ENCODE data around the gene TGFBR2.

DNA sequence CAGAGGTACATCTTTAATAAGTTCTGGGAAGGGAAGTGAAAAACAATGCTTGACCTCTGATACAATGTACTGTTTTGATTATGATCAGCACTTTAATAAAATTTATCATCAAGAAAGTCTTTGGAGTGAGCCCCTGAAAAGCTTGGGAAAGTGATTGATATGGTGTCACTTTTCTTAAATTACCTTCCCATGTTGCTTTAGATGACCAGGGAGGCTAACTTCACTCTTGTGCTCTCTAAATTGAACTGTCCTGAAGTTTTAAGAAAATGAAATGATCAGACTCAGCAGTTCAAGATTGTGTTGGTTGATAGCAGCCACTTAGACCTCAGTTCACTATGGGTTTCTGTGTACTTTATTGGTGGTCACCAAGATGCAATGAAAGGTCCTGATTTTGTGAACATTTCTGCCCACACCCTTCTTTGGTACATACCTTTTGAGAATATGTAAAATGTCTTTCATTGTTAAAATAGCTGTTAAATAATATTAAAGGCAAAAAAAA is 15.7 kb downstream of the TGFBR2 start:
- TF ChIP-seq POLR2AphosphoS5 (IDR thresholded peaks at IDR 0.05; ENCODE audit: low read depth, low read length) = no peak
- TF ChIP-seq EZH2phosphoT487 (IDR thresholded peaks at IDR 0.05; ENCODE audit: borderline replicate concordance) = no peak
- no peak for TF ChIP-seq TCF7L2 (IDR thresholded peaks at IDR 0.05; ENCODE audit: borderline replicate concordance, extremely low read depth, insufficient read depth, insufficient read length)
- TF ChIP-seq, protein P1, sequence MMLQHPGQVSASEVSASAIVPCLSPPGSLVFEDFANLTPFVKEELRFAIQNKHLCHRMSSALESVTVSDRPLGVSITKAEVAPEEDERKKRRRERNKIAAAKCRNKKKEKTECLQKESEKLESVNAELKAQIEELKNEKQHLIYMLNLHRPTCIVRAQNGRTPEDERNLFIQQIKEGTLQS (IDR thresholded peaks at IDR 0.05) = no peak
- no peak for TF ChIP-seq EZH2 (IDR thresholded peaks at IDR 0.05)
- TF ChIP-seq, protein P2, sequence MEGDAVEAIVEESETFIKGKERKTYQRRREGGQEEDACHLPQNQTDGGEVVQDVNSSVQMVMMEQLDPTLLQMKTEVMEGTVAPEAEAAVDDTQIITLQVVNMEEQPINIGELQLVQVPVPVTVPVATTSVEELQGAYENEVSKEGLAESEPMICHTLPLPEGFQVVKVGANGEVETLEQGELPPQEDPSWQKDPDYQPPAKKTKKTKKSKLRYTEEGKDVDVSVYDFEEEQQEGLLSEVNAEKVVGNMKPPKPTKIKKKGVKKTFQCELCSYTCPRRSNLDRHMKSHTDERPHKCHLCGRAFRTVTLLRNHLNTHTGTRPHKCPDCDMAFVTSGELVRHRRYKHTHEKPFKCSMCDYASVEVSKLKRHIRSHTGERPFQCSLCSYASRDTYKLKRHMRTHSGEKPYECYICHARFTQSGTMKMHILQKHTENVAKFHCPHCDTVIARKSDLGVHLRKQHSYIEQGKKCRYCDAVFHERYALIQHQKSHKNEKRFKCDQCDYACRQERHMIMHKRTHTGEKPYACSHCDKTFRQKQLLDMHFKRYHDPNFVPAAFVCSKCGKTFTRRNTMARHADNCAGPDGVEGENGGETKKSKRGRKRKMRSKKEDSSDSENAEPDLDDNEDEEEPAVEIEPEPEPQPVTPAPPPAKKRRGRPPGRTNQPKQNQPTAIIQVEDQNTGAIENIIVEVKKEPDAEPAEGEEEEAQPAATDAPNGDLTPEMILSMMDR (IDR thresholded peaks at IDR 0.05 in 2 of 3, conservative IDR thresholded peaks at IDR 0.05 in 1 of 3; ENCODE audit: borderline replicate concordance in 1 of 3, insufficient read depth in 1 of 3, low read depth in 2 of 3, low read length in 2 of 3) = no peak
- TF ChIP-seq JUND (IDR thresholded peaks at IDR 0.05) = no peak
- no peak for TF ChIP-seq POLR2A (IDR thresholded peaks at IDR 0.05; ENCODE audit: borderline replicate concordance, extremely low read depth, insufficient read depth, insufficient read length)
- TF ChIP-seq, protein P3, sequence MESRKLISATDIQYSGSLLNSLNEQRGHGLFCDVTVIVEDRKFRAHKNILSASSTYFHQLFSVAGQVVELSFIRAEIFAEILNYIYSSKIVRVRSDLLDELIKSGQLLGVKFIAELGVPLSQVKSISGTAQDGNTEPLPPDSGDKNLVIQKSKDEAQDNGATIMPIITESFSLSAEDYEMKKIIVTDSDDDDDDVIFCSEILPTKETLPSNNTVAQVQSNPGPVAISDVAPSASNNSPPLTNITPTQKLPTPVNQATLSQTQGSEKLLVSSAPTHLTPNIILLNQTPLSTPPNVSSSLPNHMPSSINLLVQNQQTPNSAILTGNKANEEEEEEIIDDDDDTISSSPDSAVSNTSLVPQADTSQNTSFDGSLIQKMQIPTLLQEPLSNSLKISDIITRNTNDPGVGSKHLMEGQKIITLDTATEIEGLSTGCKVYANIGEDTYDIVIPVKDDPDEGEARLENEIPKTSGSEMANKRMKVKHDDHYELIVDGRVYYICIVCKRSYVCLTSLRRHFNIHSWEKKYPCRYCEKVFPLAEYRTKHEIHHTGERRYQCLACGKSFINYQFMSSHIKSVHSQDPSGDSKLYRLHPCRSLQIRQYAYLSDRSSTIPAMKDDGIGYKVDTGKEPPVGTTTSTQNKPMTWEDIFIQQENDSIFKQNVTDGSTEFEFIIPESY (IDR thresholded peaks at IDR 0.05; ENCODE audit: extremely low read depth, insufficient replicate concordance, low read length) = no peak
- no peak for TF ChIP-seq SIN3A (IDR thresholded peaks at IDR 0.05; ENCODE audit: low read depth)
- TF ChIP-seq CEBPB (IDR thresholded peaks at IDR 0.05; ENCODE audit: low read depth) = no peak
- TF ChIP-seq, protein P4, sequence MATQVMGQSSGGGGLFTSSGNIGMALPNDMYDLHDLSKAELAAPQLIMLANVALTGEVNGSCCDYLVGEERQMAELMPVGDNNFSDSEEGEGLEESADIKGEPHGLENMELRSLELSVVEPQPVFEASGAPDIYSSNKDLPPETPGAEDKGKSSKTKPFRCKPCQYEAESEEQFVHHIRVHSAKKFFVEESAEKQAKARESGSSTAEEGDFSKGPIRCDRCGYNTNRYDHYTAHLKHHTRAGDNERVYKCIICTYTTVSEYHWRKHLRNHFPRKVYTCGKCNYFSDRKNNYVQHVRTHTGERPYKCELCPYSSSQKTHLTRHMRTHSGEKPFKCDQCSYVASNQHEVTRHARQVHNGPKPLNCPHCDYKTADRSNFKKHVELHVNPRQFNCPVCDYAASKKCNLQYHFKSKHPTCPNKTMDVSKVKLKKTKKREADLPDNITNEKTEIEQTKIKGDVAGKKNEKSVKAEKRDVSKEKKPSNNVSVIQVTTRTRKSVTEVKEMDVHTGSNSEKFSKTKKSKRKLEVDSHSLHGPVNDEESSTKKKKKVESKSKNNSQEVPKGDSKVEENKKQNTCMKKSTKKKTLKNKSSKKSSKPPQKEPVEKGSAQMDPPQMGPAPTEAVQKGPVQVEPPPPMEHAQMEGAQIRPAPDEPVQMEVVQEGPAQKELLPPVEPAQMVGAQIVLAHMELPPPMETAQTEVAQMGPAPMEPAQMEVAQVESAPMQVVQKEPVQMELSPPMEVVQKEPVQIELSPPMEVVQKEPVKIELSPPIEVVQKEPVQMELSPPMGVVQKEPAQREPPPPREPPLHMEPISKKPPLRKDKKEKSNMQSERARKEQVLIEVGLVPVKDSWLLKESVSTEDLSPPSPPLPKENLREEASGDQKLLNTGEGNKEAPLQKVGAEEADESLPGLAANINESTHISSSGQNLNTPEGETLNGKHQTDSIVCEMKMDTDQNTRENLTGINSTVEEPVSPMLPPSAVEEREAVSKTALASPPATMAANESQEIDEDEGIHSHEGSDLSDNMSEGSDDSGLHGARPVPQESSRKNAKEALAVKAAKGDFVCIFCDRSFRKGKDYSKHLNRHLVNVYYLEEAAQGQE (IDR thresholded peaks at IDR 0.05; ENCODE audit: low read depth) = no peak
- TF ChIP-seq, protein P5, sequence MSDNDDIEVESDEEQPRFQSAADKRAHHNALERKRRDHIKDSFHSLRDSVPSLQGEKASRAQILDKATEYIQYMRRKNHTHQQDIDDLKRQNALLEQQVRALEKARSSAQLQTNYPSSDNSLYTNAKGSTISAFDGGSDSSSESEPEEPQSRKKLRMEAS (IDR thresholded peaks at IDR 0.05) = no peak
